ENCODE data around the gene CYP27B1. TPM values are rescaled to one million over a fixed set of nuclear protein-coding genes. Genes with fewer than 3 reads are reported as not detected.
A peak's percentile ranks its signal among the peaks of the same experiment; 100 is the strongest.

The CYP27B1 gene
- total and polyA plus RNA-seq, 9 of the 15 experiments (the other 6 are each of a cell fraction or from before 2014, with no cell fraction given) = 0.18 to 4.2 (median 1.8) TPM

DNA sequence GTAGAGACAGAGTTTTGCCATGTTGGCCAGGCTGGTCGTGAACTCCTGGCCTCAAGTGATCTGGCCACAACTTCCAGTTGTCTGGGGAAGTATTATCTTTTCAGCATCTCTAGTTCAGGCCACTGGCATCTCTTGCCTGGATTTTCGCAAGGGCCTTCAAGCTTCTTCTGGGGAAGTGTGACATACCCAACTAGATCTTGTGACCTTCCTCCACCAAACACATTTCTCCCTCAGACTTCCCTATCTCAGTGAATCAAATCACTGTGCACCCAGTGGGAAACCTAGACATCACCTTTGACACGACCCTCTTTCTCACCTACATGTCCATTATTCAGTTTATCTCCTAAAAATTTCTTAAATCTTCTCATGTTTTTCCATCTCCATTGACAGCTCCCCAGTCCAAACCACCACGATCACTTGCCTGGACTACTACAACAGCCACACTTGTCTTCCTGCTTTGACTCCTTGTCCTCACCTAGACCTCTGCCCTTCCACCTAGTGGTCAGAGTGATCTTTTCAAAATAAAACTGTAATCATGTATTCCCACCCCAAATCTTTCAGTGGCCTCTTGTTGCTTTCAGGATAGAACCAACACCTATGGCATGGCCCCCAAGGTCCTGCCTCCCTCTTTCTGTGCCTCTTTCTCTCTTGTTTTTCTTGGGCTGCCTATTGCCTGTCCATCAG, 8.8 kb upstream of the CYP27B1 start:
- POLR2A ChIA-PET = interaction anchor here (0.8 kb wide), 2 partner anchors 22 to 34 kb away, joined by 3 to 4 read pairs; no protein-coding TSS in a partner anchor
- peaks cover 23% of the 10 kb centered on the region for H3K36me3 ChIP-seq (ENCODE audit: control insufficient read depth, insufficient read depth, low read length)

More for the DNA sequence above, 8.8 kb upstream of the CYP27B1 start:
- WGBS (ENCODE audit: insufficient coverage, low coverage, missing lambda C conversion rate) = 74% methylated on average over 4 of the region's 4 CpGs
- no peaks in the 10 kb centered on the region for H4K20me1 ChIP-seq (replicated peaks; ENCODE audit: control insufficient read depth, insufficient read depth, low read length)
- H3K4me1 ChIP-seq (replicated peaks in 1 of 2; ENCODE audit: control insufficient read depth in 2 of 2, insufficient read depth in 2 of 2, low read length in 2 of 2) = peaks cover 11 to 22% of the 10 kb centered on the region in 2 experiments
- ATAC-seq (no peak), DNase-seq (ENCODE audit: extremely low read depth in 1 of 4, low spot score in 3 of 4) (peak in 1 of 4 experiments; percentile 38), FAIRE-seq (peak; percentile 23)
- TF ChIP-seq ATF1 (CRISPR knock-in tag; IDR thresholded peaks at IDR 0.05) (no peak), ATF1 (tag; IDR thresholded peaks at IDR 0.05) (no peak)
- TF ChIP-seq, protein P1, sequence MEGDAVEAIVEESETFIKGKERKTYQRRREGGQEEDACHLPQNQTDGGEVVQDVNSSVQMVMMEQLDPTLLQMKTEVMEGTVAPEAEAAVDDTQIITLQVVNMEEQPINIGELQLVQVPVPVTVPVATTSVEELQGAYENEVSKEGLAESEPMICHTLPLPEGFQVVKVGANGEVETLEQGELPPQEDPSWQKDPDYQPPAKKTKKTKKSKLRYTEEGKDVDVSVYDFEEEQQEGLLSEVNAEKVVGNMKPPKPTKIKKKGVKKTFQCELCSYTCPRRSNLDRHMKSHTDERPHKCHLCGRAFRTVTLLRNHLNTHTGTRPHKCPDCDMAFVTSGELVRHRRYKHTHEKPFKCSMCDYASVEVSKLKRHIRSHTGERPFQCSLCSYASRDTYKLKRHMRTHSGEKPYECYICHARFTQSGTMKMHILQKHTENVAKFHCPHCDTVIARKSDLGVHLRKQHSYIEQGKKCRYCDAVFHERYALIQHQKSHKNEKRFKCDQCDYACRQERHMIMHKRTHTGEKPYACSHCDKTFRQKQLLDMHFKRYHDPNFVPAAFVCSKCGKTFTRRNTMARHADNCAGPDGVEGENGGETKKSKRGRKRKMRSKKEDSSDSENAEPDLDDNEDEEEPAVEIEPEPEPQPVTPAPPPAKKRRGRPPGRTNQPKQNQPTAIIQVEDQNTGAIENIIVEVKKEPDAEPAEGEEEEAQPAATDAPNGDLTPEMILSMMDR (IDR thresholded peaks at IDR 0.05 in 2 of 3, conservative IDR thresholded peaks at IDR 0.05 in 1 of 3; ENCODE audit: insufficient read depth in 2 of 3, low read depth in 1 of 3, low read length in 3 of 3) = peak; percentile 19 to 41 (median 37); a peak in 3 of 6 replicates
- CTCF ChIA-PET (ENCODE audit: low intra/inter-chr PET ratio) = interaction anchor here (1.1 kb wide), 1 partner anchor 317 kb away, joined by 3 read pairs; no protein-coding TSS in a partner anchor
- no peaks in the 10 kb centered on the region for H3K9me3 ChIP-seq (replicated peaks; ENCODE audit: control insufficient read depth, insufficient read depth, low read depth, low read length)
- intact Hi-C loops (cut with micrococcal nuclease) = no loop called here
- H3K27me3 ChIP-seq (ENCODE audit: control insufficient read depth in 2 of 2, insufficient read depth in 2 of 2, low read length in 2 of 2) = no peaks in the 10 kb centered on the region
- H3K4me2 ChIP-seq (ENCODE audit: insufficient read depth, low read length) = no peak overlapping the region
- H3K79me2 ChIP-seq (ENCODE audit: control insufficient read depth, insufficient read depth, low read length) = peaks cover 23% of the 10 kb centered on the region
- H3K9ac ChIP-seq (ENCODE audit: insufficient read depth in 1 of 2, low read depth in 2 of 2, low read length in 2 of 2) = no peak overlapping the region
- BruUV-seq (replicated peaks) = no TSS peak
- H2AFZ ChIP-seq (ENCODE audit: low read depth, low read length) = no peak overlapping the region
- no peak overlapping the region for H3K4me3 ChIP-seq
- in situ Hi-C loops (cut with MboI) = no loop called here
- no peak overlapping the region for H3K27ac ChIP-seq (ENCODE audit: extremely low read depth, low read depth, low read length)
- no peaks in the 10 kb centered on the region for H3K9me1 ChIP-seq (ENCODE audit: control insufficient read depth, insufficient read depth, low read length)
